GM12874 (cell line): Measurements from ENCODE around the gene LPAR6.

Experiments
- TF ChIP-seq, protein P1 (sequence below): IDR thresholded peaks from 2 replicates; pipeline ENCODE4 v1.5.1; 2011; ENCODE audit warnings: low read depth, mild to moderate bottlenecking, control low read depth, low read length, moderate library complexity; ENCODE audit not compliant: insufficient read depth

LPAR6 gene

GRCh38 chr13:48383384-48383783, 29.5 kb downstream of the LPAR6 start:
- TF ChIP-seq, protein P1, sequence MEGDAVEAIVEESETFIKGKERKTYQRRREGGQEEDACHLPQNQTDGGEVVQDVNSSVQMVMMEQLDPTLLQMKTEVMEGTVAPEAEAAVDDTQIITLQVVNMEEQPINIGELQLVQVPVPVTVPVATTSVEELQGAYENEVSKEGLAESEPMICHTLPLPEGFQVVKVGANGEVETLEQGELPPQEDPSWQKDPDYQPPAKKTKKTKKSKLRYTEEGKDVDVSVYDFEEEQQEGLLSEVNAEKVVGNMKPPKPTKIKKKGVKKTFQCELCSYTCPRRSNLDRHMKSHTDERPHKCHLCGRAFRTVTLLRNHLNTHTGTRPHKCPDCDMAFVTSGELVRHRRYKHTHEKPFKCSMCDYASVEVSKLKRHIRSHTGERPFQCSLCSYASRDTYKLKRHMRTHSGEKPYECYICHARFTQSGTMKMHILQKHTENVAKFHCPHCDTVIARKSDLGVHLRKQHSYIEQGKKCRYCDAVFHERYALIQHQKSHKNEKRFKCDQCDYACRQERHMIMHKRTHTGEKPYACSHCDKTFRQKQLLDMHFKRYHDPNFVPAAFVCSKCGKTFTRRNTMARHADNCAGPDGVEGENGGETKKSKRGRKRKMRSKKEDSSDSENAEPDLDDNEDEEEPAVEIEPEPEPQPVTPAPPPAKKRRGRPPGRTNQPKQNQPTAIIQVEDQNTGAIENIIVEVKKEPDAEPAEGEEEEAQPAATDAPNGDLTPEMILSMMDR = no peak

GRCh38 chr13:48380581-48380980, 32.3 kb downstream of the LPAR6 start:
- TF ChIP-seq, protein P1 = no peak

DNA sequence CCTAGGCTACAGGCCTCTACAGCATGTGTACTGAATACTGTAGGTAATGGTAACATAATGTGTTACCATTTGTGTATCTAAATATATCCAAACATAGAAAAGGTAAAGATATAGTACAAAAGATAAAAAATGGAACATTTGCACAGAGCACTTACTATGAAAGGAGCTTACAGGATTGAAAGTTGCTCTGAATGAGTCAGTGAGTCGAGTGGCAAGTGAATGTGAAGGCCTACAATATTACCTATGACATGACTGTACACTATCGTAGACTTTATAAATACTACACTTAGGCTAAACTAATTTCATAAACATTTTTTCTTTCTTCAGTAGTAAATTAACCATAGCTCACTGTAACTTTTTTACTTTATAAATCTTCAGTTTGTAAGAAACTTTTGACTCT, 35.1 kb downstream of the LPAR6 start:
- TF ChIP-seq, protein P1 = no peak

DNA sequence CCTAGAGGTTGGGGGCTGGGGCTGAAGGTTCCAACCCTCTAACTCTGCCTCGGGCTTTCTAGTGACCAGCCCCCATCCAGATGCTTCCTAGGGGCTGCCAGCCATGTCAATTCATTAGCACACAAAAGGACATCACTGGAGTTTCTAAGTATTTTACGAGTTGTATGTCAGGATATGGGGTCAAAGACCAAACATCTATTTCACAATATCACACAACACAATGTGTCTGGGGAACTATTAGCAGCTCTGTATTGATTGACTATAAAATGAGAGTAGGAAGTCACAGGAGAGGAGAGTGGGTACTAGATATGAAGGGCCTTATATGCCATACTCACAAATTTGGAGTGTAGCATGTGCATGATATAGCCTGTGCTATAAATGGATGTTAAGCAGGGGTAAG, 42.1 kb downstream of the LPAR6 start:
- TF ChIP-seq, protein P1 = no peak

DNA sequence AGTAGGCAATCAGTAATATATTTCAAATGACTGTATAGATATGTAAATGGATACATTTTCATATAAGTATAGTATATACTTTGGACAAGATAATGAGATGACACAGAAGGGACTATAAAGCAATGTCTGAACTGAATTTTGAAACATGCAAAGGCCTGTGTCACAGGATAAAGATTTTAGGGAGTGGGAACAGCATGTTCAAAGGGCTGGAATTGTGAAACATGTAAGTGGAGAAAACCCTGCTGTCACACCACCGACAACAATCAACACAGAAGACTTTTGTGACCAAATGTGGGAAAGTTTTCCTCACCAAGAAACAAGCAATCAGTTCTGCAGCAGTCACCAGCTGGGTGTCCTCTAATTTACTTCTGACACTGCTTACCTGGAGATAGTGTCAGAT, 42.9 kb downstream of the LPAR6 start:
- TF ChIP-seq, protein P1 = no peak
